RWPE1 (cell line): ENCODE results near the gene SDHC.

Source experiments
- CTCF ChIA-PET: fragments of 350-600 bp; sonication (Branson Sonifier 250); formaldehyde crosslinking; extraction: SDS; loops from one replicate; lab custom pipeline; 2021; lab: Yijun Ruan, JAX
- POLR2A ChIA-PET: fragments of 400-600 bp; formaldehyde crosslinking; extraction: SDS; loops from one replicate; lab custom pipeline; 2020; ENCODE audit warnings: antibody characterized with exemption; ENCODE audit not compliant: low non-redundant PET; lab: Yijun Ruan, JAX
- DNase-seq: peaks from one replicate; pipeline ENCODE4 v3.0.0; 2012; ENCODE audit warnings: low spot score
- H3K27ac ChIP-seq: fragments of 450-650 bp; 2 replicates; pipeline ENCODE4 v1.5.1; 2017
- TF ChIP-seq, protein P1 (sequence below): fragments of 450-650 bp; conservative IDR thresholded peaks from 2 replicates; pipeline ENCODE4 v1.5.1; 2017; ENCODE audit warnings: low read depth, mild to moderate bottlenecking

SDHC gene

DNA sequence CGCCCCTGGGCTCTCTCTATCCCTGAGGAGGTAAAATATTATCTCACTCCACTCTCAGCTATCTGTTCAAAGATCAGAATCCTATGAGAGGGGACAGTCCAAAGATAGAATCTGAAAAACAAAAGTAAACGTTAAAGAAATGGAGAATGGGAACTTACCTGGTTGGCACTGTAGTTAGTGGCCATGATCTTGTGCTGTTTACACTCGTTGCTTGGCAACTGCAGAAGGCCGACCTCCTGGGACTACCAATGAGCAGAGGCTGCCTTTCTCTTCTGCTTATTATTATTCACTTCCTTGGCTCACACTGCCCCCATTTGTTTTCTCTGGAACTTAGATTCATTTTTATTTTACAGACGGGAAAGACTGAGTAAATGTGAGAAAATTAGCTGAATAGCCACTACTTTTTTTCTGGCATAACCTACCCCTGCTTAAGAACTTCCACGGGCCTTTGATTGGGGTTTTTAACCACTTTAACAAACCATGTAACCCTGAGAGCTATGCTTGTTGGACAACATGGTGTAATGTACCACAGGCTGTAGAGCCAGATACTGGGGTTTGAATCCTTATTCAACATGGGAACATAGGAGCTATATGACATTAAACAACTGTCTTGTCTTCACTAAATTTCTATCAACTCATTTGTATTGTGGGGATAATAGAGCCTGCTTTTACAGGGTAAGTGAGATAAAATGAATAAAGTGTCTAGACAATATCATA is 53.7 kb downstream of the SDHC start, which contains the start of gene CFAP126:
CFAP126 (minus strand) TSS at position 193 of the 717 bp plus-strand sequence; CDS start at position 185, 8 bp downstream.
- peak; percentile 78 for DNase-seq
- H3K27ac ChIP-seq, result no peak within 1 kb of the TSS
- POLR2A ChIA-PET, result no interaction called here
- CTCF ChIA-PET, result interaction anchor here (0.7 to 1.0 kb wide), 3 partner anchors 43 to 185 kb away, joined by 3 to 5 read pairs (median 4); partner anchors contain the start of gene TOMM40L
- TF ChIP-seq, protein P1, sequence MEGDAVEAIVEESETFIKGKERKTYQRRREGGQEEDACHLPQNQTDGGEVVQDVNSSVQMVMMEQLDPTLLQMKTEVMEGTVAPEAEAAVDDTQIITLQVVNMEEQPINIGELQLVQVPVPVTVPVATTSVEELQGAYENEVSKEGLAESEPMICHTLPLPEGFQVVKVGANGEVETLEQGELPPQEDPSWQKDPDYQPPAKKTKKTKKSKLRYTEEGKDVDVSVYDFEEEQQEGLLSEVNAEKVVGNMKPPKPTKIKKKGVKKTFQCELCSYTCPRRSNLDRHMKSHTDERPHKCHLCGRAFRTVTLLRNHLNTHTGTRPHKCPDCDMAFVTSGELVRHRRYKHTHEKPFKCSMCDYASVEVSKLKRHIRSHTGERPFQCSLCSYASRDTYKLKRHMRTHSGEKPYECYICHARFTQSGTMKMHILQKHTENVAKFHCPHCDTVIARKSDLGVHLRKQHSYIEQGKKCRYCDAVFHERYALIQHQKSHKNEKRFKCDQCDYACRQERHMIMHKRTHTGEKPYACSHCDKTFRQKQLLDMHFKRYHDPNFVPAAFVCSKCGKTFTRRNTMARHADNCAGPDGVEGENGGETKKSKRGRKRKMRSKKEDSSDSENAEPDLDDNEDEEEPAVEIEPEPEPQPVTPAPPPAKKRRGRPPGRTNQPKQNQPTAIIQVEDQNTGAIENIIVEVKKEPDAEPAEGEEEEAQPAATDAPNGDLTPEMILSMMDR, result no peak

DNA sequence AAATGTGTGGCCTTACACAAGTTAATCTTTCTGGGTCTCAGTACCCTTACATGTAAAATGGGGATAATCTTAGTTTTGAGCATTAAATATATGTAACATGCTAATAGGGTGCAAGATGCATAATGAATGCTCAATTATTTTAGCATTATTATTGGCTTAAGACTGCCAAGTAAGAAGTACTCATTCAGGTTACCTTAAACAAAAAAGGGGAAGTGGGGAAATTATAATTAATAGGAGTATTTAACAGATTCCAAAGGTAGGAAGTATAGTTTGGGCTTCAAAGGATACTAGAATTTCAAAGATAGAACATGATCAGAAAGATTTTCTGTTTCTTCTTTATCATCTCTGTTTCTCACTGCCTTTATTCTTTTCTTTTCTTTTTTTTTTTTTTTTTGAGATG is 59.3 kb downstream of the SDHC start:
- DNase-seq, result no peak
- TF ChIP-seq, protein P1, result no peak
- CTCF ChIA-PET, result no interaction called here
- POLR2A ChIA-PET, result no interaction called here
- no peak overlapping the region for H3K27ac ChIP-seq

DNA sequence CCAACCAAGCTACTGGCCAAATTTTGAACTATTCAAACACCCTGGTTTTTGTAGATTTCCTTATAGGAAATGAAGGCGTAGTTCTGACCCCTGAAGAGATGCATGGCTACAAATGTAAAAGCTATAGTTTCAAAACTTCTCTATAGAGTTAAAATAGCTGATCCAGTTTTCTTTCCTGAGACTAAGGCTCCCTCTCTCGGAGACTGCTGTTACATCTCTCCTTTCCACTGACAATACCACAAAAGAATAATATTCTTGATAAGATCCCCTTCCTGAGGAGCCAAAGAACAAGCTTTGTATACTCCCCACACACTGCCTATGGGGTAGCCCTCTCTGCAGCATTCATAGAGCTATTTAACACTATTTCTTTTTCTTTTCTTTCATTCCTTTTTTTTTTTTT is 60.2 kb downstream of the SDHC start:
- ChIA-PET POLR2A (no interaction called here), CTCF (interaction anchor here (0.6 kb wide), 1 partner anchor 169 kb away, joined by 5 read pairs; no protein-coding TSS in a partner anchor)
- TF ChIP-seq, protein P1, result no peak
- DNase-seq, result no peak
- H3K27ac ChIP-seq, result no peak overlapping the region

DNA sequence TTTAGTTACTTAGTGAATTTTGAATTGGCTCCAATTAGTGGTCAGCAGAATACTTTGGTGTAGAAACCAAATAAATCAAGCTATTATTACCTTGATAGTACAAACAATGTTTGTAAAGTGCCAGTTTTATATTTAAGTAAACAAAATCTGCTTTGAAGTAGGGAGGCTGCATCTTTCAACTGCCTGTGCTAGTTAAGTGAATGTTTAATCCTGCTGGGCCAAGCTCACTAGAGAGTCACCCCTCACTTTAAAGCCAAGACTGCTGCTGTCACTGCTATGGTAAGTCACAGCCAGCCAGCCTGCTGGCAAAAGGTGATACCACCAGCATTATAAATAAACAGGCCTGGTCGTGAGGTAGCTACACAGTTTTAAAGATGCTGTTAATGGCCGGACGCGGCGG is 63.8 kb downstream of the SDHC start:
- POLR2A ChIA-PET, result no interaction called here

DNA sequence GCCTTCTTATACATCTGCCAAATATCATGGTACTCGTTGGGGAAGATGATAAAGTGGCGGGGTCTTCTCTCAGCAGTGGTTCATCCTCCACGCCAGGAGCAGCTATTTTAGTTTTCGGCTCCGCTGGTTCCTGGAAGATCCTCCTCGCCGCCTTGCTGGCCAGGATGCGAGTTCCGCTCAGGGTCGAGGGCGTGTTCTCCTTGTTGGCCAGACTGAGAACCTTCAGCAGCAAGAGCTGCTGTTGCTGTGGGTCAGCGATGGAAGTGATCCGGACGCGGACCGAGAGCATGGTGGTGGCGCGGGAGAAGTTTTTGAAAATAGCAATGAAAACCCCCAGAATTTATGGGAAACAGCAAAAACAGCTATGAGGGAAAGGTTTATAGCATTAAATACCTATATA is 64.9 kb downstream of the SDHC start:
- DNase-seq, result no peak
- ChIA-PET POLR2A (no interaction called here), CTCF (interaction anchor here (1.2 kb wide), 1 partner anchor 152 kb away, joined by 6 read pairs; no protein-coding TSS in a partner anchor)
- H3K27ac ChIP-seq, result no peak overlapping the region
- TF ChIP-seq, protein P1, result no peak

More for the DNA sequence above, 63.8 kb downstream of the SDHC start:
- CTCF ChIA-PET, result interaction anchor here (0.6 to 1.3 kb wide), 3 partner anchors 62 to 197 kb away, joined by 3 read pairs; no protein-coding TSS in a partner anchor
- no peak for DNase-seq
- H3K27ac ChIP-seq, result no peak overlapping the region
- TF ChIP-seq, protein P1, result no peak

DNA sequence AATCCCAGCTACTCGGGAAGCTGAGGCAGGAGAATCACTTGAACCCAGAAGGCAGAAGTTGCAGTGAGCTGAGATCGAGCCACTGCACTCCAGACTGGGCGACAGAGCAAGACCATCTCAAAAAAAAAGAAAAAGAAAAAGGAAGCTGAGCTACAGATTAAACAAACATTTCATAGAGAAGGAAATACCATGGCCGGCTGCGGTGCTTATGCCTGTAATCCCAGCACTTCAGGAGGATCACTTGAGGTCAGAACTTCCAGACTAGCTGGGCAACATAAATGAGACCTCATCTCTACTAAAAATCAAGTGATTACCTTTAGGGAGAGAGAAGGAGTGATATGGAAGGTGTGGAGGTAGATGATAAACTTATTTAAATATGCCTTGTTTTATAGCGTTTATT is 67.5 kb downstream of the SDHC start:
- POLR2A ChIA-PET, result interaction anchor here (0.6 kb wide), 1 partner anchor 156 kb away, joined by 4 read pairs; no protein-coding TSS in a partner anchor
- H3K27ac ChIP-seq, result peak overlapping the region; percentile 62
- CTCF ChIA-PET, result interaction anchor here (0.6 to 3.1 kb wide), 15 partner anchors 9 to 477 kb away, joined by 3 to 23 read pairs (median 4); partner anchors contain the start of genes ADAMTS4 and TOMM40L
- DNase-seq, result no peak
- TF ChIP-seq, protein P1, result no peak
